ENCODE data around the gene ZNF555. TPM values are rescaled to one million over a fixed set of nuclear protein-coding genes. Genes with fewer than 3 reads are reported as not detected.

Gene ZNF555
- total and polyA plus RNA-seq, 2 of the 13 experiments (the other 11 are each of a cell fraction or from before 2014, with no cell fraction given), result 5.0 to 8.0 TPM

- no peak for TF ChIP-seq ELK4 (CRISPR knock-in tag; IDR thresholded peaks at IDR 0.05; ENCODE audit: borderline replicate concordance)
- TF ChIP-seq TBX2 (CRISPR knock-in tag; IDR thresholded peaks at IDR 0.05; ENCODE audit: borderline replicate concordance), result peak; percentile 64; the same call in 1 of the 2 replicates
- TF ChIP-seq ZNF567 (CRISPR knock-in tag; IDR thresholded peaks at IDR 0.05; ENCODE audit: borderline replicate concordance), result no peak
- TF ChIP-seq SNAI1 (CRISPR knock-in tag; IDR thresholded peaks at IDR 0.05; ENCODE audit: borderline replicate concordance), result no peak
- TF ChIP-seq TBL1XR1 (IDR thresholded peaks at IDR 0.05; ENCODE audit: borderline replicate concordance, low read length, partially characterized antibody), result peak; percentile 75
- TF ChIP-seq ZNF296 (CRISPR knock-in tag; conservative IDR thresholded peaks at IDR 0.05), result no peak
- no peak; the same call in 1 of the 2 replicates for TF ChIP-seq SRF (IDR thresholded peaks at IDR 0.05; ENCODE audit: low read depth, low read length)
- peak; percentile 47 for TF ChIP-seq ZNF329 (CRISPR knock-in tag; IDR thresholded peaks at IDR 0.05; ENCODE audit: low read depth)
- no peak for TF ChIP-seq EED (CRISPR knock-in tag; IDR thresholded peaks at IDR 0.05)
- 0 out of 2 replicates have a peak, but pooled peaks have one; percentile 16 for TF ChIP-seq FOXC1 (CRISPR knock-in tag; IDR thresholded peaks at IDR 0.05; ENCODE audit: borderline replicate concordance)
- TF ChIP-seq THAP11 (CRISPR knock-in tag; IDR thresholded peaks at IDR 0.05), result peak; percentile 100
- no peak for TF ChIP-seq HNRNPH1 (optimal IDR thresholded peaks at IDR 0.05; ENCODE audit: low read depth, low read length)
- peak; percentile 81; the same call in 1 of the 3 replicates for TF ChIP-seq MXI1 (IDR thresholded peaks at IDR 0.05; ENCODE audit: borderline replicate concordance, low read depth, low read length)
- TF ChIP-seq LCORL (IDR thresholded peaks at IDR 0.05), result no peak
- 0 out of 2 replicates have a peak, but pooled peaks have one; percentile 35 for TF ChIP-seq LCORL (CRISPR knock-in tag; IDR thresholded peaks at IDR 0.05)
- no peak for TF ChIP-seq AKNA (CRISPR knock-in tag; IDR thresholded peaks at IDR 0.05; ENCODE audit: borderline replicate concordance)
- TF ChIP-seq ZBTB8A (CRISPR knock-in tag; IDR thresholded peaks at IDR 0.05; ENCODE audit: borderline replicate concordance, low read depth), result no peak
- TF ChIP-seq FOXO4 (CRISPR knock-in tag; conservative IDR thresholded peaks at IDR 0.05), result no peak
- TF ChIP-seq ZNF75D (CRISPR knock-in tag; IDR thresholded peaks at IDR 0.05; ENCODE audit: borderline replicate concordance), result no peak
- no peak for TF ChIP-seq ZNF619 (CRISPR knock-in tag; IDR thresholded peaks at IDR 0.05)
- no peak for TF ChIP-seq EHMT2 (IDR thresholded peaks at IDR 0.05; ENCODE audit: borderline replicate concordance, low read depth, low read length)
Observed at GRCh38 chr19:2819540-2820111, 21.6 kb upstream of the ZNF555 start, which contains the start of gene ZNF554 (continued).
